Natural killer cell (primary cell): Measurements from ENCODE around the gene RLN3. TPM values are rescaled to one million over a fixed set of nuclear protein-coding genes. Genes with fewer than 3 reads are reported as not detected.
"Not testable (repeated sequence)": the region's sequence is repeated elsewhere in the genome, so short reads cannot be mapped to it uniquely, and the experiment has no call there.

Experiments used
- ATAC-seq, 3 donors: fragments of 150-1000 bp in 2 of 3; fragments of 200-7000 bp in 1 of 3; cut with Tn5 transposase; 1 replicate in 1 of 3; 2 replicates in 2 of 3; pipeline ENCODE4 v1.10.0; 2021; ENCODE audit warnings: mild to moderate bottlenecking in 2 of 3, moderate library complexity in 2 of 3
- DNase-seq, 2 donors: peaks; one replicate each; pipeline versions ENCODE4 v3.0.0 to v3.0.0-alpha.2; 2013 to 2021; ENCODE audit warnings: mixed read lengths in 1 of 2
- H3K27ac ChIP-seq: one replicate; pipeline ENCODE4 v1.5.1; 2013; ENCODE audit warnings: mild to moderate bottlenecking, low read length
- H3K27me3 ChIP-seq: one replicate; pipeline ENCODE4 v1.6.1; 2013; ENCODE audit warnings: low read length; ENCODE audit not compliant: control insufficient read depth, insufficient read depth
- H3K36me3 ChIP-seq: one replicate; pipeline ENCODE4 v1.6.1; 2013; ENCODE audit warnings: low read length; ENCODE audit not compliant: control insufficient read depth, insufficient read depth
- H3K4me1 ChIP-seq: one replicate; pipeline ENCODE4 v1.6.1; 2013; ENCODE audit warnings: low read length; ENCODE audit not compliant: control insufficient read depth, insufficient read depth
- H3K4me3 ChIP-seq: one replicate; pipeline ENCODE4 v1.5.1; 2013; ENCODE audit warnings: low read length
- H3K9me3 ChIP-seq: one replicate; pipeline ENCODE4 v1.6.1; 2013; ENCODE audit warnings: low read length; ENCODE audit not compliant: control insufficient read depth, insufficient read depth
- H3K27ac Mint-ChIP-seq, 2 donors: one replicate each; pipeline ENCODE4 v1.8.0; 2022; ENCODE audit warnings: mild to moderate bottlenecking in 2 of 2, mixed read lengths in 2 of 2, moderate library complexity in 1 of 2
- H3K27me3 Mint-ChIP-seq, 2 donors: one replicate each; pipeline ENCODE4 v1.8.0; 2022; ENCODE audit warnings: low read depth in 2 of 2, mixed read lengths in 2 of 2
- H3K36me3 Mint-ChIP-seq: one replicate; pipeline ENCODE4 v1.8.0; 2022; ENCODE audit warnings: mixed read lengths
- H3K4me1 Mint-ChIP-seq, 2 donors: one replicate each; pipeline ENCODE4 v1.8.0; 2022; ENCODE audit warnings: mixed read lengths in 2 of 2
- H3K4me3 Mint-ChIP-seq: one replicate; pipeline ENCODE4 v1.8.0; 2022; ENCODE audit warnings: mild to moderate bottlenecking, moderate library complexity, mixed read lengths
- H3K9me3 Mint-ChIP-seq, 2 donors: one replicate each; pipeline ENCODE4 v1.8.0; 2022; ENCODE audit warnings: mixed read lengths in 2 of 2
- CTCF ChIP-seq: fragments of 200-600 bp; IDR thresholded peaks from one replicate; pipeline ENCODE4 v1.8.0; 2022; ENCODE audit warnings: antibody characterized with exemption
- WGBS: methylation state at CpG from one replicate; pipeline ENCODE4 v1.1.7; 2013; ENCODE audit warnings: missing lambda C conversion rate; ENCODE audit not compliant: insufficient coverage; 5-methylcytosine and 5-hydroxymethylcytosine counted together
- intact Hi-C: fragments of 100-400 bp; cut with micrococcal nuclease; formaldehyde crosslinking; loops from one replicate; pipeline ENCODE4 v1.14.2; 2022
- total RNA-seq, 4 donors: library from RNA; stranded (reverse); fragments of 120-200 nt in 1 of 4; gene quantifications; one replicate each; pipeline versions ENCODE4 v1.2.3 to v1.2.4, GENCODE V29; 2013 to 2022

Gene RLN3
- total RNA-seq, 3 donors from 2014 or later (not counting 1 experiment from before 2014, with no cell fraction given) = not detected

- no peak overlapping the region for H3K27ac ChIP-seq
- ATAC-seq (no peak), DNase-seq (no peak)
- no peak for TF ChIP-seq CTCF
- H3K27ac Mint-ChIP-seq = no peak overlapping the region
- H3K36me3 ChIP-seq = no peaks in the 10 kb centered on the region
- H3K36me3 Mint-ChIP-seq = no peaks in the 10 kb centered on the region
- no peaks in the 10 kb centered on the region for H3K9me3 Mint-ChIP-seq
- no peaks in the 10 kb centered on the region for H3K27me3 Mint-ChIP-seq
- peaks cover 14% of the 10 kb centered on the region for H3K4me1 ChIP-seq
- no peaks in the 10 kb centered on the region for H3K9me3 ChIP-seq
- 62% methylated on average over 2 of the region's 2 CpGs for WGBS
- intact Hi-C loops = no loop called here
- H3K4me3 Mint-ChIP-seq = peak overlapping the region; percentile 10
- no peaks in the 10 kb centered on the region for H3K27me3 ChIP-seq
- no peak overlapping the region for H3K4me3 ChIP-seq
- peaks cover 6% of the 10 kb centered on the region in 2 donors for H3K4me1 Mint-ChIP-seq
Observed at GRCh38 chr19:14012378-14012915, 15.5 kb upstream of the RLN3 start.

DNA sequence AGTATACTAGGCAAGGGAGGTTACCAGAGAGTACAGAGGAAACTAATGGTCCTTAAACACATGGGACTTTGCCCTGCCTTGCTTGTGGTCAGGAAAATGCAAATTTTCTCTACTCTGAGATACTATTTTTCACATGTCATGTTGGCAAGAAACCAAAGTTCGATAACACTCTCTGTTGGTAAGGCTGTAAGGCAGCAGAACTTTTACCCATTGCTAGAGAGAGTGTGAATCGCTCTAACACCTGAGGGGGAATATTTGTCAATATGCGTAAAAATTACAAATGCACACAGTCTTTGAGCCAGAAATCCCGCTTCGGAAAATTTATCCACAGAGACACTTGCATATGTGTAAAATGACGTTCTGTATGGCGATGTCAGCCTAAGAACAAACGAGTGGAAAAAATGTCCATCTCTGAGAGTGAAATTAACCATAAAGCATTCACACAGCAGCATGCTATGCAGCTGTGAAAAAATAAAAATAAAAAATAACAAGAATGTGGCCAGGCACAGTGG lies 12.4 kb upstream of the RLN3 start:
- Histone ChIP-seq H3K27ac (peak overlapping the region; percentile 31), H3K36me3 (no peaks in the 10 kb centered on the region), H3K9me3 (no peaks in the 10 kb centered on the region), H3K27me3 (no peaks in the 10 kb centered on the region), H3K4me1 (peaks cover 17% of the 10 kb centered on the region), H3K4me3 (no peak overlapping the region)
- ATAC-seq = peak; percentile 72 to 88 (median 85)
- Mint-ChIP-seq H3K9me3 (no peaks in the 10 kb centered on the region), H3K4me3 (peak overlapping the region; percentile 33), H3K27ac (peak overlapping the region; percentile 81 to 82), H3K27me3 (no peaks in the 10 kb centered on the region), H3K36me3 (no peaks in the 10 kb centered on the region), H3K4me1 (peaks cover 6% of the 10 kb centered on the region in 2 donors)
- DNase-seq = no peak
- WGBS = 55% methylated on average over 8 of the region's 8 CpGs
- no peak for TF ChIP-seq CTCF
- intact Hi-C loops = no loop called here

GRCh38 chr19:14019100-14019499 lies 8.8 kb upstream of the RLN3 start:
- Mint-ChIP-seq H3K36me3 (no peaks in the 10 kb centered on the region), H3K9me3 (no peaks in the 10 kb centered on the region), H3K27me3 (no peaks in the 10 kb centered on the region), H3K27ac (no peak overlapping the region), H3K4me3 (no peak overlapping the region), H3K4me1 (peaks cover 10 to 13% of the 10 kb centered on the region in 2 donors)
- Histone ChIP-seq H3K27me3 (no peaks in the 10 kb centered on the region), H3K9me3 (no peaks in the 10 kb centered on the region), H3K4me1 (peaks cover 25% of the 10 kb centered on the region), H3K4me3 (no peak overlapping the region), H3K36me3 (no peaks in the 10 kb centered on the region), H3K27ac (no peak overlapping the region)
- WGBS = 67% methylated on average over 5 of the region's 6 CpGs
- intact Hi-C loops = no loop called here
- no peak for ATAC-seq
- TF ChIP-seq CTCF = no peak
- no peak for DNase-seq

DNA sequence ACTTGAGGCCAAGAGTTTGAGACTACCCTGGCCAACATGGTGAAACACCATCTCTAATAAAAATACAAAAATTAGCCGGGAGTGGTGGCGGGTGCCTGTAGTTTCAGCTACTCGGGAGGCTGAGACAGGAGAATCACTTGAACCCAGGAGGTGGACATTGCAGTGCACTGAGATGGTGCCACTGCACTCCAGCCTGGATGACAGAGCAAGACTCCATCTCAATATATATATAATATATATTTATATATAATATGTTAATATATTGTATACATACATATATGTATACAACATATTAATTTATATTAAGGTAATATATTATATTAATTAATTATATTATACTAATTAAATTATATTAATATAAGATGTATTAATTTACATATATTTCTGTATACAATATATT lies 8.2 kb upstream of the RLN3 start:
- H3K4me1 ChIP-seq = peaks cover 22% of the 10 kb centered on the region
- H3K9me3 ChIP-seq, H3K27me3 Mint-ChIP-seq, H3K4me3 ChIP-seq, H3K27me3 ChIP-seq, ATAC-seq, H3K9me3 Mint-ChIP-seq, intact Hi-C loops, H3K27ac ChIP-seq, H3K36me3 ChIP-seq, H3K4me3 Mint-ChIP-seq, DNase-seq, H3K27ac Mint-ChIP-seq, H3K36me3 Mint-ChIP-seq: not testable (repeated sequence)
- peaks cover 10 to 13% of the 10 kb centered on the region in 2 donors for H3K4me1 Mint-ChIP-seq
- 85% methylated on average over 3 of the region's 3 CpGs for WGBS
